Panc1 (cell line): Measurements from ENCODE around the gene KLHDC1. TPM values are rescaled to one million over a fixed set of nuclear protein-coding genes. Genes with fewer than 3 reads are reported as not detected.
"Not testable (repeated sequence)": the region's sequence is repeated elsewhere in the genome, so short reads cannot be mapped to it uniquely, and the experiment has no call there.

ENCODE experiments used
- ATAC-seq: fragments of 200-7000 bp; cut with Tn5 transposase; 2 replicates; pipeline ENCODE4 v1.9.1; 2020; ENCODE audit warnings: mild to moderate bottlenecking, moderate library complexity
- BruUV-seq: library from RNA; stranded (reverse); fragments of 400-500 nt; replicated peaks from 2 replicates; lab custom pipeline; 2021; lab: Mats Ljungman, UMichigan
- CTCF ChIA-PET: fragments of 300-600 bp; sonication (Branson Sonifier 250); formaldehyde crosslinking; loops from one replicate; lab custom pipeline; 2022; ENCODE audit warnings: antibody characterized with exemption; lab: Charles Lee
- POLR2A ChIA-PET: fragments of 300-600 bp; sonication (Branson Sonifier 250); formaldehyde crosslinking; loops from one replicate; lab custom pipeline; 2022; ENCODE audit warnings: antibody characterized with exemption; lab: Charles Lee
- DNase-seq: peaks from one replicate; pipeline ENCODE4 v3.0.0-alpha.2; 2010; ENCODE audit warnings: low read depth, low spot score
- H3K27ac ChIP-seq: 2 replicates; pipeline ENCODE4 v1.5.1; 2011; ENCODE audit warnings: mild to moderate bottlenecking, low read length, inconsistent platforms
- H3K27me3 ChIP-seq: fragments of 200-500 bp; sonication (Bioruptor generic); 2 replicates; pipeline ENCODE4 v1.6.0; 2014; ENCODE audit warnings: low read length, inconsistent platforms; ENCODE audit not compliant: control insufficient read depth, insufficient read depth
- H3K36me3 ChIP-seq: fragments of 200-500 bp; sonication (Bioruptor generic); 2 replicates; pipeline ENCODE4 v1.5.1; 2014; ENCODE audit warnings: inconsistent platforms, mild to moderate bottlenecking, low read length, moderate library complexity; ENCODE audit not compliant: control insufficient read depth, insufficient read depth
- H3K4me1 ChIP-seq: 2 replicates; pipeline ENCODE4 v1.5.1; 2011; ENCODE audit warnings: inconsistent platforms, mild to moderate bottlenecking, low read length, moderate library complexity; ENCODE audit not compliant: control insufficient read depth, insufficient read depth
- H3K4me3 ChIP-seq, 2 experiments: 2 replicates each; pipeline ENCODE4 v1.5.1; 2011 to 2012; ENCODE audit warnings: low read depth in 2 of 2, low read length in 2 of 2, mild to moderate bottlenecking in 2 of 2, inconsistent platforms in 1 of 2, moderate library complexity in 1 of 2
- H3K9me3 ChIP-seq: fragments of 200-500 bp; sonication (Bioruptor generic); 2 replicates; pipeline ENCODE4 v1.5.1; 2014; ENCODE audit warnings: low read depth, mild to moderate bottlenecking, inconsistent platforms, low read length, moderate library complexity; ENCODE audit not compliant: control insufficient read depth, insufficient read depth
- POLR2AphosphoS5 ChIP-seq: IDR thresholded peaks from 2 replicates; pipeline ENCODE4 v1.6.1; 2012; ENCODE audit warnings: mild to moderate bottlenecking, low read depth, low read length, moderate library complexity
- SIN3A ChIP-seq: IDR thresholded peaks from 2 replicates; pipeline ENCODE4 v1.6.1; 2012; ENCODE audit warnings: low read depth, mild to moderate bottlenecking, low read length, moderate library complexity, borderline replicate concordance; ENCODE audit not compliant: insufficient read depth
- TCF7L2 ChIP-seq: IDR thresholded peaks from 2 replicates; pipeline ENCODE4 v1.6.1; 2011; ENCODE audit warnings: mild to moderate bottlenecking, low read depth, low read length, inconsistent platforms
- in situ Hi-C: cut with HindIII; loops from 2 replicates; pipeline ENCODE4 v1.10.0; 2016; ENCODE audit warnings: low sequenced_read_pairs, low pct_unique_long_range_greater_than_20kb
- intact Hi-C: fragments of 100-400 bp; cut with micrococcal nuclease; formaldehyde crosslinking; loops from one replicate; pipeline ENCODE4 v1.10.0; 2022; ENCODE audit not compliant: unreplicated experiment
- total RNA-seq: library from RNA; stranded (reverse); gene quantifications from one replicate; pipeline ENCODE4 v1.2.1, GENCODE V29; 2021; ENCODE audit not compliant: unreplicated experiment
- TF ChIP-seq, protein P1 (sequence below): fragments of 450-650 bp; IDR thresholded peaks from 2 replicates; pipeline ENCODE4 v1.5.1; 2017; ENCODE audit warnings: mild to moderate bottlenecking
- TF ChIP-seq, protein P2 (sequence below), 2 experiments: IDR thresholded peaks; 2 replicates each; pipeline ENCODE4 v1.6.1; 2011 to 2012; ENCODE audit warnings: low read depth in 2 of 2, control low read depth in 1 of 2, low read length in 1 of 2, mild to moderate bottlenecking in 1 of 2, moderate library complexity in 1 of 2; ENCODE audit not compliant: insufficient read depth in 1 of 2

KLHDC1 gene
- total RNA-seq, 1 experiment from 2014 or later = 1.3 TPM

DNA sequence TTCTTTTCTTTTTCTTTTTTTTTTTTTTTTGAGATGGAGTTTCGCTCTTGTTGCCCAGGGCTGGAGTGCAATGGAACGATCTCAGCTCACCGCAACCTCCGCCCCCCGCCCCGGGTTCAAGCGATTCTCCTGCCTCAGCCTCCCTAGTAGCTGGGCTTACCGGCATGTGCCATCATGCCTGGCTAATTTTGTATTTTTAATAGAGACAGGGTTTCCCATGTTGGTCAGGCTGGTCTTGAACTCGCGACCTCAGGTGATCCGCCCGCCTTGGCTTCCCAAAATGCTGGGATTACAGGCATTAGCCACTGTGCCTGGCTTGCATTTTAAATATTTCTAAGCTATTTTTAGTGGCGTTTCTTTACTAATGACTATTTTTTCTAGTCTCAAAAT, 810 bp downstream of the KLHDC1 start:
- BruUV-seq, ATAC-seq, H3K9me3 ChIP-seq, CTCF ChIA-PET, in situ Hi-C loops, DNase-seq, H3K36me3 ChIP-seq, H3K27me3 ChIP-seq, POLR2A ChIA-PET: not testable (repeated sequence)
- Histone ChIP-seq H3K4me1 (peaks cover 12% of the 10 kb centered on the region), H3K27ac (peak overlapping the region; percentile 93), H3K4me3 (peak overlapping the region; percentile 60 to 72)
- intact Hi-C loops = loop anchor here (5.0 kb wide), 1 partner anchor 74 kb away; the partner anchor contains the start of gene KLHDC2

DNA sequence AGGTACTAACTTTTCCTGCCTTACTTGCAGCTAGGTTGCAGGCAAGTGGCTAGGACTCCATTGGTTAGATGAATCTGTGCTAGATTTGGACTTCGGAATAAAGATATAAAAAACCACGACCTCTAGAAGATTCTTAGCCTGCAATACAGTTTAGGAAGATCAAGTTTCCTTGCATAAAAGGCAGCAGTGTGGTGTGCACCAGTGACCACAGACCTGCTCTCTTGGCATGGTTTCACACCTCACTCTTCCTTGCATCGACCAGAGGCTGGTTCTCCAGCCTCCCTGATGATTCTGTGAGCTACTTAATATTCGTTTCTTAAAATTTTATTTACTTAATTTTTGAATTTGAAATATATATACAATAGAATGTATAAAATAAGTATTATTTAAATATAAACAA, 9.8 kb downstream of the KLHDC1 start:
- ATAC-seq = no peak
- no peaks in the 10 kb centered on the region for H3K4me1 ChIP-seq
- no peaks in the 10 kb centered on the region for H3K9me3 ChIP-seq
- no peak for DNase-seq
- H3K27ac ChIP-seq = no peak overlapping the region
- POLR2A ChIA-PET = no interaction called here
- no peaks in the 10 kb centered on the region for H3K27me3 ChIP-seq
- TF ChIP-seq POLR2AphosphoS5 (no peak), SIN3A (no peak), TCF7L2 (no peak)
- TF ChIP-seq, protein P1, sequence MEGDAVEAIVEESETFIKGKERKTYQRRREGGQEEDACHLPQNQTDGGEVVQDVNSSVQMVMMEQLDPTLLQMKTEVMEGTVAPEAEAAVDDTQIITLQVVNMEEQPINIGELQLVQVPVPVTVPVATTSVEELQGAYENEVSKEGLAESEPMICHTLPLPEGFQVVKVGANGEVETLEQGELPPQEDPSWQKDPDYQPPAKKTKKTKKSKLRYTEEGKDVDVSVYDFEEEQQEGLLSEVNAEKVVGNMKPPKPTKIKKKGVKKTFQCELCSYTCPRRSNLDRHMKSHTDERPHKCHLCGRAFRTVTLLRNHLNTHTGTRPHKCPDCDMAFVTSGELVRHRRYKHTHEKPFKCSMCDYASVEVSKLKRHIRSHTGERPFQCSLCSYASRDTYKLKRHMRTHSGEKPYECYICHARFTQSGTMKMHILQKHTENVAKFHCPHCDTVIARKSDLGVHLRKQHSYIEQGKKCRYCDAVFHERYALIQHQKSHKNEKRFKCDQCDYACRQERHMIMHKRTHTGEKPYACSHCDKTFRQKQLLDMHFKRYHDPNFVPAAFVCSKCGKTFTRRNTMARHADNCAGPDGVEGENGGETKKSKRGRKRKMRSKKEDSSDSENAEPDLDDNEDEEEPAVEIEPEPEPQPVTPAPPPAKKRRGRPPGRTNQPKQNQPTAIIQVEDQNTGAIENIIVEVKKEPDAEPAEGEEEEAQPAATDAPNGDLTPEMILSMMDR = no peak
- TF ChIP-seq, protein P2, sequence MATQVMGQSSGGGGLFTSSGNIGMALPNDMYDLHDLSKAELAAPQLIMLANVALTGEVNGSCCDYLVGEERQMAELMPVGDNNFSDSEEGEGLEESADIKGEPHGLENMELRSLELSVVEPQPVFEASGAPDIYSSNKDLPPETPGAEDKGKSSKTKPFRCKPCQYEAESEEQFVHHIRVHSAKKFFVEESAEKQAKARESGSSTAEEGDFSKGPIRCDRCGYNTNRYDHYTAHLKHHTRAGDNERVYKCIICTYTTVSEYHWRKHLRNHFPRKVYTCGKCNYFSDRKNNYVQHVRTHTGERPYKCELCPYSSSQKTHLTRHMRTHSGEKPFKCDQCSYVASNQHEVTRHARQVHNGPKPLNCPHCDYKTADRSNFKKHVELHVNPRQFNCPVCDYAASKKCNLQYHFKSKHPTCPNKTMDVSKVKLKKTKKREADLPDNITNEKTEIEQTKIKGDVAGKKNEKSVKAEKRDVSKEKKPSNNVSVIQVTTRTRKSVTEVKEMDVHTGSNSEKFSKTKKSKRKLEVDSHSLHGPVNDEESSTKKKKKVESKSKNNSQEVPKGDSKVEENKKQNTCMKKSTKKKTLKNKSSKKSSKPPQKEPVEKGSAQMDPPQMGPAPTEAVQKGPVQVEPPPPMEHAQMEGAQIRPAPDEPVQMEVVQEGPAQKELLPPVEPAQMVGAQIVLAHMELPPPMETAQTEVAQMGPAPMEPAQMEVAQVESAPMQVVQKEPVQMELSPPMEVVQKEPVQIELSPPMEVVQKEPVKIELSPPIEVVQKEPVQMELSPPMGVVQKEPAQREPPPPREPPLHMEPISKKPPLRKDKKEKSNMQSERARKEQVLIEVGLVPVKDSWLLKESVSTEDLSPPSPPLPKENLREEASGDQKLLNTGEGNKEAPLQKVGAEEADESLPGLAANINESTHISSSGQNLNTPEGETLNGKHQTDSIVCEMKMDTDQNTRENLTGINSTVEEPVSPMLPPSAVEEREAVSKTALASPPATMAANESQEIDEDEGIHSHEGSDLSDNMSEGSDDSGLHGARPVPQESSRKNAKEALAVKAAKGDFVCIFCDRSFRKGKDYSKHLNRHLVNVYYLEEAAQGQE (IDR thresholded peaks at IDR 0.05; ENCODE audit: insufficient read depth in 1 of 2, low read depth in 2 of 2, low read length in 1 of 2) = no peak
- in situ Hi-C loops (no loop called here), intact Hi-C loops (no loop called here)
- no TSS peak for BruUV-seq
- H3K36me3 ChIP-seq = no peaks in the 10 kb centered on the region
- no peak overlapping the region for H3K4me3 ChIP-seq
- CTCF ChIA-PET = no interaction called here

DNA sequence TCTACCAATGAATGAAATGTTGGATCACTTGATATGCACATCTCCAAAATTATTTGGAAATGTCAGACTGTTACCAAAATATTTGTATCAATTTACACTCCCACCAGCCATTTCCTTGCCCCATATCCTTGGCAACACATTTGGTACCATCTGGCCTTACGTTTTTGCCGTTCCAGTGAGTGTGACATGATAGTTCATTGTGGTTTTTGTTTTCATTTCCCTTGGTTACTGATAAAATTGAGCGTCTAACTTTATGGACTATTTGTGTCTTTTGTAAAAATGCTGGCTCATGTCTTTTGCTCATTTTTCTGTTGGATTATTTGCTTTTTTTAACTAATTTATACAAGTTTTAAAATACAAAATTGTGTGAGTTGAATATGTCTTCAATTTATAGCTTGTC, 11.0 kb downstream of the KLHDC1 start:
- CTCF ChIA-PET = no interaction called here

More for the DNA sequence above, 11.0 kb downstream of the KLHDC1 start:
- intact Hi-C loops (no loop called here), in situ Hi-C loops (no loop called here)
- H3K27me3 ChIP-seq = no peaks in the 10 kb centered on the region
- BruUV-seq = no TSS peak
- no peak overlapping the region for H3K27ac ChIP-seq
- ATAC-seq = no peak
- POLR2A ChIA-PET = no interaction called here
- TF ChIP-seq, protein P1 = no peak
- TF ChIP-seq SIN3A (no peak), POLR2AphosphoS5 (no peak), TCF7L2 (no peak)
- TF ChIP-seq, protein P2 (IDR thresholded peaks at IDR 0.05; ENCODE audit: insufficient read depth in 1 of 2, low read depth in 2 of 2, low read length in 1 of 2) = no peak
- DNase-seq = no peak
- no peaks in the 10 kb centered on the region for H3K9me3 ChIP-seq
- no peaks in the 10 kb centered on the region for H3K4me1 ChIP-seq
- H3K36me3 ChIP-seq = no peaks in the 10 kb centered on the region
- no peak overlapping the region for H3K4me3 ChIP-seq
